GM12875 (cell line): ENCODE measurements around the gene STPG1.

Experiments
- H3K4me3 ChIP-seq: one replicate; pipeline ENCODE4 v1.5.1; 2011; ENCODE audit warnings: low read depth, low read length, control low read depth
- CTCF ChIP-seq: IDR thresholded peaks from 2 replicates; pipeline ENCODE4 v1.5.1; 2011; ENCODE audit warnings: low read depth, mild to moderate bottlenecking, control low read depth, inconsistent platforms, low read length, moderate library complexity, borderline replicate concordance; ENCODE audit not compliant: insufficient read depth

The STPG1 gene

DNA sequence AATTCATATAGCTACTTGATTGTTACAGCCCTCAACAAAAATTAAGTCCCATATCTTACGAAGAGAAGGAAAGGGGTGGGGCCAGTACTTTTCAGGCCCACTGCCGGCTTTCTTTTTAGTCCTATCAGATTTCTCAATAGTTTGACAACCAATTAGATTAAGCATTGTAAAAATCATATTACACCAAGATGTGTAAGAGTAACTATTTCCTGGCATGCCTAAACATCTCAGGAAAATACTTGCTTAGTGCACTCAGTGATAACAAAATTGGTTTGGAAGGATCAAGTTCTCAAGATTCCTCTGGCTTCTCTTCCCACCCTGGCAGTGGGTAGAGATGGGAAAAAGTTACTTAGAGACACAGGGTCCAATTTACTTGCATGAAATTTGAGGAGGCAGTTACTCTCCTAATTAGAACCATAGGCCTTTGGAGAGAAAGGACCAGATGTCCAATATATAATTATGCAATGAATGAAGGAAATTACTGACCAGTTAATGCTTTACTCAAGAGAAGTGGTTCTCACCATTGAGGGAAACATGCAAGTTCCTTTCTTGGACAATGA is 30.1 kb downstream of the STPG1 start:
- no peak overlapping the region for H3K4me3 ChIP-seq
- no peak for TF ChIP-seq CTCF

DNA sequence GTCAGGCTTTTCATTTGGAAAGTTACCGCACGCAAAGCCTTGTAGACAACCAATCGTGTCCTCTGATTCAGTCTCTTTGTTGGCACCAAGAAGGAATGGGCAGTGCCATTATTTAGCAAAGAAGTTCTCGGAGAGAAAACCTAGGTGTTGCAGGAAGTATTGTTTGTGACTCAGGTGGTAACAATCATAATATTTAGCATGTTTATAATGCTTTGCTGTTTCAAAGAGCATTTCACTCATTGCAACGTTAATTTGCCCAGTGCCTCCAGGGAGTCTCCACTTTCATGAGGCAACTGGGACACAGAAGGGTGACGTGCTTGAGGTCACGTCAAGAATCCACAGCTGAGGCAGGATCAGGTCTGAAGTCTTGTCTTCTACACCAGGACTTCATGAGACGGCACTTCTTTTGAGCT is 31.4 kb downstream of the STPG1 start:
- TF ChIP-seq CTCF = no peak
- no peak overlapping the region for H3K4me3 ChIP-seq

GRCh38 chr1:24381256-24381655 is 32.3 kb downstream of the STPG1 start:
- no peak for TF ChIP-seq CTCF
- no peak overlapping the region for H3K4me3 ChIP-seq

- no peak overlapping the region for H3K4me3 ChIP-seq
- no peak for TF ChIP-seq CTCF
Observed at GRCh38 chr1:24380508-24380907, 33.1 kb downstream of the STPG1 start.

- no peak for TF ChIP-seq CTCF
- no peak overlapping the region for H3K4me3 ChIP-seq
Observed at GRCh38 chr1:24379733-24380315, 33.8 kb downstream of the STPG1 start.

- H3K4me3 ChIP-seq = no peak overlapping the region
- TF ChIP-seq CTCF = no peak
Observed at GRCh38 chr1:24374891-24375786, 38.4 kb downstream of the STPG1 start.

GRCh38 chr1:24373710-24374109 is 39.9 kb downstream of the STPG1 start:
- no peak for TF ChIP-seq CTCF
- H3K4me3 ChIP-seq = no peak overlapping the region
